Nephron progenitor cell (in vitro differentiated cells): ENCODE measurements around the gene SPX.

Experiments used
- DNase-seq: peaks from one replicate; pipeline ENCODE4 v3.0.0; 2021
- H3K27ac Mint-ChIP-seq: 2 replicates; pipeline ENCODE4 v1.8.0; 2021; ENCODE audit warnings: mild to moderate bottlenecking, moderate library complexity, mixed read lengths
- H3K27me3 Mint-ChIP-seq: 2 replicates; pipeline ENCODE4 v1.8.0; 2021; ENCODE audit warnings: mild to moderate bottlenecking, low read depth, mixed read lengths; ENCODE audit not compliant: poor library complexity
- H3K36me3 Mint-ChIP-seq: 2 replicates; pipeline ENCODE4 v1.8.0; 2021; ENCODE audit warnings: low read depth, mixed read lengths
- H3K4me1 Mint-ChIP-seq: 2 replicates; pipeline ENCODE4 v1.8.0; 2021; ENCODE audit warnings: mixed read lengths
- H3K4me3 Mint-ChIP-seq: 2 replicates; pipeline ENCODE4 v1.8.0; 2021; ENCODE audit warnings: mild to moderate bottlenecking, moderate library complexity, mixed read lengths
- H3K9me3 Mint-ChIP-seq: 2 replicates; pipeline ENCODE4 v1.8.0; 2021; ENCODE audit warnings: mild to moderate bottlenecking, moderate library complexity, mixed read lengths
- TF ChIP-seq, protein P1 (sequence below): fragments of 200-600 bp; sonication (generic); IDR thresholded peaks from 2 replicates; pipeline ENCODE4 v1.5.0; 2021; ENCODE audit warnings: antibody characterized with exemption

Gene SPX

DNA sequence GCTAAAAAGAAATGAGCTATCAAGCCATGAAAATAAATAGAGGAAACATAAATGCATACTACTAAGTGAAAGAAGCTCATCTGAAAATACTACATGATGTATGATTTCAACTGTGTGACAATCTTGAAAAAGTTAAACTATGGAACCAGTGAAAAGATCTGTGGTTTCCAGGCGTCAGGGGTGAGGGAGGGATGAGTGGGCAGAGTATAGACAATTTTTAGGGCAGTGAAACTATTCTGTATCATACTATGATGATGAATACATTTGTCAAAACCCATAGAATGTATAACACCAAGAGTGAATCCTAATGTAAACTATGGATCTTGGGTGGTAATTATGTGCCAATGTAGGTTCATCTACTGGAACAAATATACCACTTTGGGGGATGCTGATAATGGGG is 21.3 kb downstream of the SPX start:
- no peak for DNase-seq
- TF ChIP-seq, protein P1, sequence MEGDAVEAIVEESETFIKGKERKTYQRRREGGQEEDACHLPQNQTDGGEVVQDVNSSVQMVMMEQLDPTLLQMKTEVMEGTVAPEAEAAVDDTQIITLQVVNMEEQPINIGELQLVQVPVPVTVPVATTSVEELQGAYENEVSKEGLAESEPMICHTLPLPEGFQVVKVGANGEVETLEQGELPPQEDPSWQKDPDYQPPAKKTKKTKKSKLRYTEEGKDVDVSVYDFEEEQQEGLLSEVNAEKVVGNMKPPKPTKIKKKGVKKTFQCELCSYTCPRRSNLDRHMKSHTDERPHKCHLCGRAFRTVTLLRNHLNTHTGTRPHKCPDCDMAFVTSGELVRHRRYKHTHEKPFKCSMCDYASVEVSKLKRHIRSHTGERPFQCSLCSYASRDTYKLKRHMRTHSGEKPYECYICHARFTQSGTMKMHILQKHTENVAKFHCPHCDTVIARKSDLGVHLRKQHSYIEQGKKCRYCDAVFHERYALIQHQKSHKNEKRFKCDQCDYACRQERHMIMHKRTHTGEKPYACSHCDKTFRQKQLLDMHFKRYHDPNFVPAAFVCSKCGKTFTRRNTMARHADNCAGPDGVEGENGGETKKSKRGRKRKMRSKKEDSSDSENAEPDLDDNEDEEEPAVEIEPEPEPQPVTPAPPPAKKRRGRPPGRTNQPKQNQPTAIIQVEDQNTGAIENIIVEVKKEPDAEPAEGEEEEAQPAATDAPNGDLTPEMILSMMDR, result no peak
- H3K27me3 Mint-ChIP-seq, result peaks cover 4% of the 10 kb centered on the region
- H3K27ac Mint-ChIP-seq, result no peak overlapping the region
- H3K36me3 Mint-ChIP-seq, result no peaks in the 10 kb centered on the region
- H3K4me3 Mint-ChIP-seq, result no peak overlapping the region
- peaks cover 6% of the 10 kb centered on the region for H3K4me1 Mint-ChIP-seq
- no peaks in the 10 kb centered on the region for H3K9me3 Mint-ChIP-seq

DNA sequence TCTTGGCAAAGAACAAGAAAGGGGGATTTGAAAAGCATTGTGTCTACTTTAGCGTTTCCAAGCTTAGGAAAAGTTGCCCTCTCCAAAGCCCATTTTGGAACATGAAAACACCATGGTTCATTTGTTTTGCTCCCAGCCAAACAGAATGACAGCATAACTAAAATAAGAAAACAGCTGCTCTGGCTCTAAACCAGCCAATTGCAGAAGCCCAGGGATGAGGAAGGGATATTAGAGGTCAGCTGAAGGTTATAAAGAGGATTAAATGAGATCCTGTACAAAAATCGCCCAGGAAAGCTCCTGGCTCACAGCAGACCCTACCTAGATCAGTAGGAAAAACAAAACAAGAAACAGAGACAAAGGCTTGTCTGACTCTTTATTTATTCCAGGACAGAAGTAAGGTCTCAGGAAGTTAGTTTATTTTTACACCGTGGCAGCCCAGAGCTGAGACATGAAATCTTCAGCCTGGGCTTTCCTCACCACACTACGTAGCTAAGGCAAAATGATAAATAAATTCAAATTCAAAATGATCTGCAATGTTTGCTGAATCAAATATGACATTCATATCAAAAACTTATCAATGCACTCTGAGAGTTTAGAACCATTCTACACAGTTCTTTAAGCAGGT is 25.9 kb downstream of the SPX start:
- Mint-ChIP-seq H3K4me3 (no peak overlapping the region), H3K9me3 (no peaks in the 10 kb centered on the region), H3K4me1 (peaks cover 6% of the 10 kb centered on the region), H3K27me3 (no peaks in the 10 kb centered on the region), H3K27ac (no peak overlapping the region), H3K36me3 (no peaks in the 10 kb centered on the region)
- no peak for DNase-seq
- TF ChIP-seq, protein P1, result no peak

DNA sequence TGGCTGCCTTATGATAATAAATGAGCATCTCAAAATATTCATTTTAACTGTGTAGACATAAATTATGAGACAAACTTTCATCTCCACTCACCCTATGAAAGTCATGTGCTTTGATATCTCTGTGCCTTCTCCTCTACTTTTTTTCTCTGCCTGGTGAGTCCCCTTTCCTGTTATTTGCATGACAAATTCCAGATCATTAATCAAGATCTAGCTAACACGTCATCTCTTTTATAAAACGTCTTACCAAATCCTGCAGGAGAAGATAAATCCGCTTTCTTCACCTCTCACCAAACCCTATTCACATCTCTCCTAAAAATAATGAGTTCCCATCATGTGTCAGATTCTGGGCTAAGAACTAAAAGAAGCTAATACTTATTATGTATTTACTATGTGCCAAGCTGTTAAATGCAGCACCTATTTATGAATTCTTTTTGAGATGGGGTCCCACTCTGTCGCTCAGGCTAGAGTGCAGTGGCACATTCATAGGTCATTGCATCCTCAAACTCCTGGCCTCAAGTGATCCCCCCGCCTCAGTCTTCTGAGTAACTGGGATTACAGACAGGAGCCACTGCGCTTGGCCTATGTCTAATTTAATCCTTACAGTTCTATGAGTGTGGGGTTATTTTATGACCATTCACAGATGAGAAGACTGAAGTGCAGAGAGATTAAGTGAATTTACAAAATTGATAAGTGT is 26.7 kb downstream of the SPX start:
- no peak for DNase-seq
- H3K9me3 Mint-ChIP-seq, result no peaks in the 10 kb centered on the region
- no peak overlapping the region for H3K27ac Mint-ChIP-seq
- H3K4me1 Mint-ChIP-seq, result peaks cover 6% of the 10 kb centered on the region
- TF ChIP-seq, protein P1, result no peak
- H3K27me3 Mint-ChIP-seq, result no peaks in the 10 kb centered on the region
- H3K4me3 Mint-ChIP-seq, result no peak overlapping the region
- no peaks in the 10 kb centered on the region for H3K36me3 Mint-ChIP-seq

DNA sequence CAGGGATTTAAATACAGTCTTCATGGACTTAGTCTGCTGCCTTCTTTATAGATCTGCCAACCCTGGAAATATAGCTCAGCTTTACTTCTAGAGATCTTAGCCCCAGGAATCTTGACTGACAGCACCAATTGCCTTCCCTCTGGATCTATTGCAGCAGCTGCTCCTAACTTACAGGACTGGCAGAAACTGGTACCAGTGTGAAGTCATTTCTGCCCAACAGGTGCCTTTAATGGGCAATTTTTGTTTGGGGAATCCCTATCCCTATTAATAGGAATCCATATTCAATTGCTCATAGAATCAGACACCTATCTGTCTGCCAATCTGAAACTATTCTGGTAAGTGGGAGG is 27.2 kb downstream of the SPX start:
- H3K4me1 Mint-ChIP-seq, result peaks cover 6% of the 10 kb centered on the region
- no peaks in the 10 kb centered on the region for H3K36me3 Mint-ChIP-seq
- H3K27me3 Mint-ChIP-seq, result no peaks in the 10 kb centered on the region
- H3K9me3 Mint-ChIP-seq, result no peaks in the 10 kb centered on the region
- H3K4me3 Mint-ChIP-seq, result no peak overlapping the region
- H3K27ac Mint-ChIP-seq, result no peak overlapping the region
- TF ChIP-seq, protein P1, result no peak
- no peak for DNase-seq

DNA sequence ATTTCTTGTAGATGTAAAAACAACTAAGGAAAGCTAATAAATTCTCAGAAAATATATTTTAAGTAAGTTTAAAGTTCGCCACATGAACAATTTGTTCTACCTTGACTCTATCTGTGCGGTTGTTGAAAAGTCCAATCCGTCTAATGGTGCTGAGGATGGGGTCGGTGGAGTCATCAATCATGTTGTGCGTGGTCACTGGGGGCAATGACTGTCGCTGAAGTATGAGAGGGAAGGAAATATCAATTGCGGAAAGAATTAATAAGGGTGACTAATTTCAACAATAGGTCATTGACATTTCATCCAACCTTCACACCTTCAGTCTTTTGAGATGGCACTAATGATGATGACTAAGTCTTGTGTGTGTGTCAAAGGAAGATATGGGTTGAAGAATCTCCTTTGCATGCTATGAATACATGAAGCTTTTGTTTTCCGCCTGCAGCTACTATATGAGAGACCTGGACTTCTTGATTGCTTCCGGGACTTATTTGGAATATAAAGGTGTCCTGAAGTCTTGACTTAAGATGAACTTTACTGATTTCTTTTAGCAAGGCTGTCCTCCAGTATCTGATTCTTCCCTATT is 32.1 kb downstream of the SPX start:
- no peak for DNase-seq
- no peak overlapping the region for H3K4me3 Mint-ChIP-seq
- no peaks in the 10 kb centered on the region for H3K27me3 Mint-ChIP-seq
- TF ChIP-seq, protein P1, result no peak
- H3K9me3 Mint-ChIP-seq, result no peaks in the 10 kb centered on the region
- no peaks in the 10 kb centered on the region for H3K4me1 Mint-ChIP-seq
- no peak overlapping the region for H3K27ac Mint-ChIP-seq
- no peaks in the 10 kb centered on the region for H3K36me3 Mint-ChIP-seq
